ENCODE results near the gene ZP2. TPM values are rescaled to one million over a fixed set of nuclear protein-coding genes. Genes with fewer than 3 reads are reported as not detected.

The ZP2 gene
- total RNA-seq (2014; rRNA removed; shearing (Covaris generic)) (not detected in 2 replicates), total RNA-seq (2022) (not detected in 2 replicates), Bru-seq, nascent RNA (not detected), BruChase-seq, experiment 1, labeled RNA remaining after a 6-hour chase (not detected), BruChase-seq, experiment 2, labeled RNA remaining after a 2-hour chase (not detected)
- long read RNA-seq, result 0 reads

DNA sequence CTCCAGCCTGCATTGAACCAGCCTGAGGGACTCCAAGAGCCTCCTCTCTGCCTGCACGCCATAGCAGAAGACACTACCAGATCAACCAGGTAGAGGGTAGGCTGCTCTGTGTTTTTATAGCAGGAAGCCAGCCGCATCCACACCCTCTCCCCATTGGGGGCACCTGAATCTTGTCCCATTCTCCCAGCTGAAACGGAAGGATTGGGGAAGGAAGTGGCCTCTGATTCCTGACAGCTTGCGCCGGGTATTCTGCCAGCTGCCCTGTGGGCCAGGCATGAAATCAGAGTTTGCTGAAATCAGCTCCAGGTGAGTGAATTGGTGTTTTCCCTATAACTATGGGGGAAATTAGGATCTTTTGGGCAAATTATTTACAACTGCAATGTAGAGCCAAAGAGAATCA lies at the start of gene ZP2:
Gene ZP2, minus strand, starts transcription at position 89 of the 400 bp plus-strand sequence. Its CDS starts 27 bp downstream, at position 62.
- ChIA-PET POLR2A (interaction anchor here (0.7 to 1.1 kb wide), 2 partner anchors 40 to 195 kb away, joined by 4 read pairs; no protein-coding TSS in a partner anchor), CTCF (ENCODE audit: unreplicated experiment) (no interaction called here)
- H3K4me3 ChIP-seq (ENCODE audit: low read depth, low read length, poor library complexity, severe bottlenecking), result no peak within 1 kb of the TSS
- DNase-seq (ENCODE audit: low spot score), result no peak
- no TSS peak for BruUV-seq (replicated peaks)
- TF ChIP-seq CTCF (conservative IDR thresholded peaks at IDR 0.05; ENCODE audit: low read length), result no peak
- no peak for TF ChIP-seq EZH2phosphoT487 (IDR thresholded peaks at IDR 0.05; ENCODE audit: borderline replicate concordance, low read depth, low read length)
- no peak within 1 kb of the TSS for H3K4me2 ChIP-seq (ENCODE audit: low read length)
- H3K9me2 ChIP-seq (ENCODE audit: insufficient read depth, low read length), result no peaks in the 10 kb centered on the region
- no peaks in the 10 kb centered on the region for H3K36me3 ChIP-seq (ENCODE audit: insufficient read depth, low read length)
- intact Hi-C loops (cut with micrococcal nuclease; ENCODE audit: unreplicated experiment), result no loop called here
- H3K27ac ChIP-seq (ENCODE audit: low read depth, low read length, poor library complexity, severe bottlenecking), result no peak within 1 kb of the TSS
- no peaks in the 10 kb centered on the region for H3K9me3 ChIP-seq (ENCODE audit: low read length)
- H3K79me2 ChIP-seq (ENCODE audit: insufficient read depth, low read depth, low read length), result no peaks in the 10 kb centered on the region
- no peaks in the 10 kb centered on the region for H3K4me1 ChIP-seq (ENCODE audit: insufficient read depth, low read length, poor library complexity, severe bottlenecking)
- no peak within 1 kb of the TSS for H2AFZ ChIP-seq (ENCODE audit: low read length)
- H4K20me1 ChIP-seq (ENCODE audit: insufficient read depth, low read length), result no peaks in the 10 kb centered on the region

- no peak overlapping the region for H2AFZ ChIP-seq (ENCODE audit: low read length)
- no peaks in the 10 kb centered on the region for H3K9me2 ChIP-seq (ENCODE audit: insufficient read depth, low read length)
- intact Hi-C loops (cut with micrococcal nuclease; ENCODE audit: unreplicated experiment), result no loop called here
- CTCF ChIA-PET (ENCODE audit: unreplicated experiment), result no interaction called here
- H3K36me3 ChIP-seq (ENCODE audit: insufficient read depth, low read length), result no peaks in the 10 kb centered on the region
- TF ChIP-seq EZH2phosphoT487 (IDR thresholded peaks at IDR 0.05; ENCODE audit: borderline replicate concordance, low read depth, low read length) (no peak), CTCF (conservative IDR thresholded peaks at IDR 0.05; ENCODE audit: low read length) (no peak)
- no peaks in the 10 kb centered on the region for H3K79me2 ChIP-seq (ENCODE audit: insufficient read depth, low read depth, low read length)
- H4K20me1 ChIP-seq (ENCODE audit: insufficient read depth, low read length), result no peaks in the 10 kb centered on the region
- H3K4me1 ChIP-seq (ENCODE audit: insufficient read depth, low read length, poor library complexity, severe bottlenecking), result no peaks in the 10 kb centered on the region
- no peak overlapping the region for H3K4me2 ChIP-seq (ENCODE audit: low read length)
- H3K4me3 ChIP-seq (ENCODE audit: low read depth, low read length, poor library complexity, severe bottlenecking), result no peak overlapping the region
- H3K27ac ChIP-seq (ENCODE audit: low read depth, low read length, poor library complexity, severe bottlenecking), result no peak overlapping the region
- DNase-seq (ENCODE audit: low spot score), result no peak
- POLR2A ChIA-PET, result no interaction called here
- BruUV-seq (replicated peaks), result no TSS peak
- H3K9me3 ChIP-seq (ENCODE audit: low read length), result no peaks in the 10 kb centered on the region
These were observed 45.9 kb upstream of the ZP2 start for GRCh38 chr16:21257284-21257683.

- H3K27ac ChIP-seq (ENCODE audit: low read depth, low read length, poor library complexity, severe bottlenecking), result no peak overlapping the region
- H3K4me1 ChIP-seq (ENCODE audit: insufficient read depth, low read length, poor library complexity, severe bottlenecking), result no peaks in the 10 kb centered on the region
- ChIA-PET CTCF (ENCODE audit: unreplicated experiment) (no interaction called here), POLR2A (interaction anchor here (0.7 kb wide), 1 partner anchor 94 kb away, joined by 3 read pairs; no protein-coding TSS in a partner anchor)
- H4K20me1 ChIP-seq (ENCODE audit: insufficient read depth, low read length), result no peaks in the 10 kb centered on the region
- no peaks in the 10 kb centered on the region for H3K36me3 ChIP-seq (ENCODE audit: insufficient read depth, low read length)
- BruUV-seq (replicated peaks), result no TSS peak
- H3K4me3 ChIP-seq (ENCODE audit: low read depth, low read length, poor library complexity, severe bottlenecking), result no peak overlapping the region
- no peaks in the 10 kb centered on the region for H3K9me2 ChIP-seq (ENCODE audit: insufficient read depth, low read length)
- DNase-seq (ENCODE audit: low spot score), result no peak
- no peaks in the 10 kb centered on the region for H3K9me3 ChIP-seq (ENCODE audit: low read length)
- no peaks in the 10 kb centered on the region for H3K79me2 ChIP-seq (ENCODE audit: insufficient read depth, low read depth, low read length)
- no peak overlapping the region for H3K4me2 ChIP-seq (ENCODE audit: low read length)
- no peak overlapping the region for H2AFZ ChIP-seq (ENCODE audit: low read length)
- intact Hi-C loops (cut with micrococcal nuclease; ENCODE audit: unreplicated experiment), result no loop called here
- no peak for TF ChIP-seq EZH2phosphoT487 (IDR thresholded peaks at IDR 0.05; ENCODE audit: borderline replicate concordance, low read depth, low read length)
- no peak for TF ChIP-seq CTCF (conservative IDR thresholded peaks at IDR 0.05; ENCODE audit: low read length)
These were observed 45.3 kb upstream of the ZP2 start for GRCh38 chr16:21256636-21257035.
